Measurements from ENCODE around the gene IQSEC2.

GRCh38 chrX:53318766-53319353 is 37.5 kb upstream of the IQSEC2 start:
- TF ChIP-seq, protein P1, sequence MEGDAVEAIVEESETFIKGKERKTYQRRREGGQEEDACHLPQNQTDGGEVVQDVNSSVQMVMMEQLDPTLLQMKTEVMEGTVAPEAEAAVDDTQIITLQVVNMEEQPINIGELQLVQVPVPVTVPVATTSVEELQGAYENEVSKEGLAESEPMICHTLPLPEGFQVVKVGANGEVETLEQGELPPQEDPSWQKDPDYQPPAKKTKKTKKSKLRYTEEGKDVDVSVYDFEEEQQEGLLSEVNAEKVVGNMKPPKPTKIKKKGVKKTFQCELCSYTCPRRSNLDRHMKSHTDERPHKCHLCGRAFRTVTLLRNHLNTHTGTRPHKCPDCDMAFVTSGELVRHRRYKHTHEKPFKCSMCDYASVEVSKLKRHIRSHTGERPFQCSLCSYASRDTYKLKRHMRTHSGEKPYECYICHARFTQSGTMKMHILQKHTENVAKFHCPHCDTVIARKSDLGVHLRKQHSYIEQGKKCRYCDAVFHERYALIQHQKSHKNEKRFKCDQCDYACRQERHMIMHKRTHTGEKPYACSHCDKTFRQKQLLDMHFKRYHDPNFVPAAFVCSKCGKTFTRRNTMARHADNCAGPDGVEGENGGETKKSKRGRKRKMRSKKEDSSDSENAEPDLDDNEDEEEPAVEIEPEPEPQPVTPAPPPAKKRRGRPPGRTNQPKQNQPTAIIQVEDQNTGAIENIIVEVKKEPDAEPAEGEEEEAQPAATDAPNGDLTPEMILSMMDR (conservative IDR thresholded peaks at IDR 0.05; ENCODE audit: low read depth, low read length): no peak
- no peak for TF ChIP-seq POLR2A (IDR thresholded peaks at IDR 0.05; ENCODE audit: low read depth, low read length)
